Measurements from ENCODE around the gene OVAAL.

GRCh38 chr1:180593382-180593781 lies 34.6 kb downstream of the OVAAL start:
- TF ChIP-seq TAF9B (IDR thresholded peaks at IDR 0.05; ENCODE audit: partially characterized antibody) = no peak
- no peak for TF ChIP-seq ZNF707 (CRISPR knock-in tag; conservative IDR thresholded peaks at IDR 0.05)
- TF ChIP-seq POLR2A (conservative IDR thresholded peaks at IDR 0.05) = no peak
- no peak for TF ChIP-seq LARP7 (IDR thresholded peaks at IDR 0.05)
- TF ChIP-seq SMAD3 (CRISPR knock-in tag; conservative IDR thresholded peaks at IDR 0.05) = no peak
- no peak for TF ChIP-seq SRF (CRISPR knock-in tag; IDR thresholded peaks at IDR 0.05)
- no peak for TF ChIP-seq ZBTB40 (IDR thresholded peaks at IDR 0.05)
- no peak for TF ChIP-seq ZBTB40 (CRISPR knock-in tag; IDR thresholded peaks at IDR 0.05)
